Stimulated activated CD8-positive, alpha-beta memory T cell treated with anti-CD3 and anti-CD28 coated beads, Interleukin-7, amount 100 ng/mL, for 1 hour (primary cell): ENCODE measurements around the gene LRRC1.

Experiments used
- DNase-seq, 2 donors: peaks; one replicate each; pipeline ENCODE4 v3.0.0-alpha.2; 2020; ENCODE audit warnings: low read depth in 2 of 2

Gene LRRC1

GRCh38 chr6:53960311-53960710, 165.5 kb downstream of the LRRC1 start:
- no peak for DNase-seq

GRCh38 chr6:53961679-53962370, 167.0 kb downstream of the LRRC1 start:
- no peak for DNase-seq

- no peak for DNase-seq
Observed at GRCh38 chr6:53962646-53963045, 167.8 kb downstream of the LRRC1 start.

GRCh38 chr6:53967415-53967814, 172.6 kb downstream of the LRRC1 start:
- no peak for DNase-seq
